NCI-H1694 (cell line): ENCODE results near the gene CST11.

Experiments
- DNase-seq: peaks from one replicate; lab custom pipeline; 2025; lab: John Stamatoyannopoulos, UW

CST11 gene

DNA sequence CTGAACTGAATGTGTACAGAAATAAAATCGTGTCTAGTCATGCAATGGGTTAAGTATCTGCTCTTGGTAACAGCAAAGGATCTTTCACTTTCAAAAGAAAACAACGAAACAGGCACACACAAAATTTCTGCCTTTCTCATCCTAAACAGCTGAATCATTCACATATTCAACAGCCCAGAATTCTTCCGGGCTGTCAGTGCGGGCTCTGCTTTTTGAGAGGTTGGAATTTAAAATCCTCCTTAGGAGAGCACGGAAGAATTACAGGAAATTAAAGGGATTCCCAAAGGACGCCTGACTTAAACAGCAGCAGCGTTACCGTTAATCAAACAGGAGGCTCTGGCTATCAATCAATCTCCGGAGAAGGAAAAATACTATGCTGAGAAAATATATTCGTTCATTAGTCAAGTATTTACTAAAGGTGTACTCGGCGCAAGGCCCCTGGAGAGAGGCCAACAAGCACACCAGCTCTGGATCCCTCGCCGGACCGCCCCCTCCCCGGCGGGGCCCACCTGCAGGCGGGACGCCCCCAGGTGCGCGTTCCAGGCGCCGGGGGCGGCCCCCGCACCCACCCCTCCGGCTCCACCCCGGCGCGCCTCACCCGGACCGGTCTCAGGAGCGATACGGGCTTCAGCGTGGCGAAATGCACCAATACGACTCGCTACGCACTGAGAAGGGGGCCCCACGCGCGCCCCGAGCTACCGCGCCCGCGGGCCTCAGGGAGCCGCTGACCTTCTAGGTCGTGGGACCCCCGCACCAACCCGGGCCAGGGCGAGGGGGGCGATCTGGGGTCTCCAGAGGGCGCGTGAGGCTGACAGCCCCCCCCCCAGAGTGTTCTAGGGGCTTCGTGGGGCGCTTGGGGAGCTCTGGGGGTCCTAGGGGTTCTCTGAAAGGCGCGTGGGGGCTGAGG is 32.4 kb downstream of the CST11 start:
- no peak for DNase-seq

DNA sequence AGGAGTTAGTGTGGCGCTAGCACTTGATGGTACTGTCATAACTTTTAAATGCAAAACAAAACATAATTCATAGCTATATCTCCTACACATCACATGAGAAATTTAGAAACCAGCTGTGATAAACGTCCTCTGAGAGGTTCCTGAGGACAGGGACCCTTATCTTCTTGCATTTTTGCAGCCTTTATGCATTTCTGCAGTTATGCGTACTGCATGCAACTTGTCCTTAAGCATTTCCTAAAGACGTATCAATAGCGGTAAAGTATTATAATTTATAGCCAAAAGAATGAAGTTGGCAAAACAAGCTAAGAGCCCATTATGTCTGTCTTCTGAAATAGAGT is 33.0 kb downstream of the CST11 start:
- no peak for DNase-seq

DNA sequence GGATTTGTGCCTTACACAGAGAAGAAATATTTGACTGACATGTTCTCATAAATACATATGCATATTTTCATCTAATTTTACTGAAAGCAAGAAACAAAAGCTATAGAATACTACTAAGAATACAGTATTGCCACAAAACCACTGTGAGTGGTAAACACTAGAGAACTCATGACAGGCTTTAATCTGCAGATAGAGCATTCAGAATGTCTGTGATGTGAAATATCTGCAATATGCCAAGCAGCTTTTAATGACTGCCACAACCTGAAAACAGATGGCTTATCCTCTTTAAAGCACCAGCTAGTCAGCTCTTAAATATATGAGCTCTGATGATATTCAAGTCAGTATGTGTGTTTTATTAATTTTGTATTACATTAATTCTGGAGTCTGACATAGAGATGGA is 34.8 kb downstream of the CST11 start:
- peak; percentile 32 for DNase-seq

DNA sequence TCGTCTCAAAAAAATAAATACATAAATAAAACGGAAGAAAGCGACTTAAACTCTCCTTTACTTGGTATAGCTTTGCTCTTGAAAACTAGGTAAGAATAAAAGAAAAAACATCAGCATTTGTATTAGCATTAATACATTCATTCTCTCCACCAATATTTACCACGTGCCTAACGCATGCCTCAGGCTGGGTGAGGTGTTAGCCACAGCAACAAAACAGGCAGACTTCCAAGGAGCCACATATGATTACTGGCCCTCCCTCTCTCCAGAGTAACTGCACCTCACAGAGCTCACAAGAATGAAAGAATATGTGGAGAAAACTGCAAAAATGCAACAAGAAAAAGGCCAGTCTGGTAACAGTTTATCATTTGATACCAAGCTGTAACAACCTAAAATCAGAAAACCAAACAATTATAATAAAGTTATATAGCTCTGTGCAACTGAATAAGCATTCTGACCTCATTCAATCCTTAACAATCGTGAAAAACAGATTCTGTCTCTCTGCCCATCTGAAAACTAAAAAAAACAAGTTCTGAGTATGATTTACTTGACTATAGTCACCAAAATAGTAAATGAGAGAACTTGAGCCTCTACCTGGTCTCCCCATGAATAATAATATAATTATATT is 36.6 kb downstream of the CST11 start:
- DNase-seq, result no peak

DNA sequence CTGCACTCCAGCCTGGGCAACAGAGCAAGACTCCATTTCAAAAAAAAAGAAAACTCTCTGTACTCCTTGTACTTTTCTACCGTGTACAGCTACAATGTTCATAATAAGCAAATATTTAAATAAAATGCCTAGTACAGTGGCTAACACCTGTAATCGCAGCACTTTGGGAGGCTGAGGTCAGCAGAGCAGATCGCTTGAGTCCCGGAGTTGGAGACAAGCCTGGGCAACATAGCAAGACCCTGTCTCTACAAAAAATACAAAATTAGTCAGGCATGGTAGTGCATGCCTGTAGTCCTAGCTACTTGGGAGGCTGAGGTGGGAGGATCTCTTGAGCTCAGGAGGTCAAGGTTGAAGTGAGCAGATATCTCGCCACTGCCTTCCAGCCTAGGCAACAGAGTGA is 37.1 kb downstream of the CST11 start:
- no peak for DNase-seq

DNA sequence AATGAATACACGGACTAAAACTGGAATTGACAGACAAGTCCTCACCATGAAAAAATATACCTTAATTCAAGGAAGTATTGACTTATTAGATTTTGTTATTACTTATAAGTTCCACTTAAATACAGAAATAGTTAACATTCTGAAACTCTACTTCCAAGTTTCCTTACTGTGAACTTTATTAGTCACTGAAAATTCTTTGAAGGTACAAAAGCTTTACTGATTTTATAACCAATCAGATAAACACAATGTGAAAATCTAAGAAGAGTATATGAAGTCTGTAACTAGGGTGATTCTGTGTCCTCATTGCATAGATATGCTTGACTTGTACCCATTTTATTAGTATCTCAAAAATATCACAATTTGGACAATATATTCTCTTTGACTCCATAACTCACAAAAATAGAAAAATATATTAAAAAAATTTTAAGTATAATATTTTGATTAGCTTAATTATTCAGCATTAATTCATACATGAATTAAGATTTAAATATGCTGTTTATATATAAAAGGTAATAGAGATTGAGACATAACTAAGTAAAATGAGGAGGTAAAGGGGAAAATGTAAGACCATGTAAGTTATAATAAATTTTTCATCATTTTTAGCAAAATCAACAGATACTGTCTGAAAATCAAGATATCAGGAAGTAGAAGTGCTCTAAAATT is 38.0 kb downstream of the CST11 start:
- DNase-seq, result no peak

DNA sequence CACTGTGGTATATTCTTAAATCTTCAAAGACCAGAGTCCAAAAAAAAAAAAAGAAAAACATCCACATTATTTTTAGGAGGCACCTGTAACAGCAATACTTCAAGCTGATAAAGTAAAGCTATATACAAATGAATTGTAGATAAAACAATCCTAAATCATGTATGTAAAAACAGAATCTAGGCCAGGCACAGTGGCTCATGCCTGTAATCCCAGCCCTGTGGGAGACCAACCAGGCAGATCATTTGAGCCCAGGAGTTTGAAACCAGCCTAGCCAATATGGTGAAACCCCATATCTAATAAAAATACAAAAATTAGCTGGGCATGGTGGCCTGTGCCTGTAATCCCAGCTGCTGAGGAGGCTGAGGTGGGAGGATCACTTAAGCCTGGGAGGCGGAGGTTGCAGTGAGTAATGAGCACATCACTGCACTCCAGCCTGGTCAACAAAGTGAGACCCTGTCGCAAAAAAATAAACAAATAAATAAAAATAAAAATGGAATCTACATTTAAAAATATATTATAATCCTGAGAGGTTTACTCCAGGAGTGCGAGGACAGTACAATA is 38.7 kb downstream of the CST11 start:
- DNase-seq, result no peak

DNA sequence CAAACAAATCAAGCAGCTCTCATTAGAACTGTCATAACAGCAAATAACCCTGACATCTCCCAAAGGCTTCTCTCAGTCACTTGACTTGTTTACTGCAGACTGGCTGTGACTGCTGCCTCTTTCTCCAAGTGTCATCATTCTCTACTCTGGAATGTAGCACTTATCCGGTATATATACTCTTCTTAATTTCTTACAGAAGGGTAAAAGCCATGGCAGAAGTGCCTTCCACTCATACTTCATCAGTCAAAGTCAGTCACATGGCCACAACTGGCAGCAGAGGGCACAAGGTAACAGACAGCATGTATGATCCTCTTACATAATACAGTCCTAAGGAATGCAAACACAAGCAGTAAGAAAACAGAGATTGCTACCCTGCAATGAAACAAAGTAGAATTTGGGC is 40.6 kb downstream of the CST11 start:
- no peak for DNase-seq

DNA sequence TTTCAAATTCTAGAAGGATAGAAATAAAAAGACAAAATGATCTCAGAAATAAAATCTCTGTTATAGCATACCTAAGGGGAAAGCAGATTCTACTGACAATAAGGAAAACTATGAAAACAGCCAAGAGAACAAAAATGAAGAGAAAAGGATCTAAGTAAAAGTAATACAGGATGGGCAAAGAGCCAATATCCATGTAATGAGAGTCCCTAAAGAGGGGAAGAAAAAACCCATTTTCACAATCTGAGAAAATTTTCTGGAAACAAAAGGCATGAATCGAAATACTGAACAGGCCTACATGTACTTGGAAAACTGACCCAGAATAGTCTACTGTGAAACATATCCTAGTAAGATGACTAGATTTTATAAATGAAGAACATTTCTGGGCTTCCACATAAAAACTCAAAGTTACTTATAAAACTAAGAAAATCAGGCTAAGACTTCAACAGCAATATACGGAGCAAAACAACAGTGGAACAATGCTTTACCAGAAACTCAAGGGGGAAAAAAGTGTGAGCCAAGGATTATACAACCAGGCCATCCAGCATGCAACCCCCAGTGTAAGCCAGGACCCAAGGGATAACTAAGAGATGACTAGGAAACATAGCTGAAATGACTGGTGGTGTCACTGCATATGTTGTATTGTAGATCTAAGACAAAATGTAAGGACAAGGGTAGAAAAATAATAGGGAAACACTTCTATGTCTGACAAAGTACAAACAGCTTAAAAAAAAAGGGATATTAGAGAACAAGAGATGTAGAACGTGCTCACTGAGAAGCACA is 41.6 kb downstream of the CST11 start:
- no peak for DNase-seq

DNA sequence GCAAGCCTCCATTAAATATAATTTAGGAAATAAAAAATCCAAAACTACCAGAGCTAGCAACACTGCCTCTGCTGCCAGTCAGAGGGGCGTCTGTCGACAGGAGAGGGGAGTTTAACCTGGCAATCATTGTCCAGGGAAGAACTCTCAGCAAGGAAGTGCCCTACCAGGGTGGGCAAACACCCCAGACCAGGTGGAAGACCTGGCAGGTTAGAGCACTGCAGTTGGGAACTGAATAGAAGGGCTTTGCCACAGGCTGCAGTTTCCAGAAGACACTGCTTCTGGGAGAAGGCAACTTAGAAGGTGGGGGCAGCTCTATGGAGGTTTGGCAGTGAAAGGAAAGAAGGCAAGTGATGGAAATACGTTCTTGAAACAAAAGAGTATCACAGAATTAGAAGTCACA is 42.9 kb downstream of the CST11 start:
- DNase-seq, result no peak

DNA sequence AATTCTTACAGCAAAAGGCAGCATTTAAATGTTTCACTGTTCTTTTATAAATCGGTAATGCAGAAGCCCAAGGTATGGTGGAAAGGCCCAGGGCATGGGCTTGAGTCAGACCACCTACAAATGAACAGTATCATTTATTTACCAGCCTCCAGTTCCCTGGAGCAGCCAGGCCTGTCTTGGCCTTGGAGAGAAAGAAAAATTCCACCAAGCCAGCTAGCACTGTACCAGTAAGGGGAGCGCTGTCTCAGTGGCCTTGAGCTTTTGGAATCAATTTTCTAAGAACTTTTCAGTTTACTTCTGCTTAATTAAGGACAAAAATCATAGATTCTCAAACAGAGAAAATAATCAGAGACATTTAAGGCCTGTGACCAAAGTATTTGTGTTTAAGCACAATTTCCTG is 43.7 kb downstream of the CST11 start:
- DNase-seq, result no peak

DNA sequence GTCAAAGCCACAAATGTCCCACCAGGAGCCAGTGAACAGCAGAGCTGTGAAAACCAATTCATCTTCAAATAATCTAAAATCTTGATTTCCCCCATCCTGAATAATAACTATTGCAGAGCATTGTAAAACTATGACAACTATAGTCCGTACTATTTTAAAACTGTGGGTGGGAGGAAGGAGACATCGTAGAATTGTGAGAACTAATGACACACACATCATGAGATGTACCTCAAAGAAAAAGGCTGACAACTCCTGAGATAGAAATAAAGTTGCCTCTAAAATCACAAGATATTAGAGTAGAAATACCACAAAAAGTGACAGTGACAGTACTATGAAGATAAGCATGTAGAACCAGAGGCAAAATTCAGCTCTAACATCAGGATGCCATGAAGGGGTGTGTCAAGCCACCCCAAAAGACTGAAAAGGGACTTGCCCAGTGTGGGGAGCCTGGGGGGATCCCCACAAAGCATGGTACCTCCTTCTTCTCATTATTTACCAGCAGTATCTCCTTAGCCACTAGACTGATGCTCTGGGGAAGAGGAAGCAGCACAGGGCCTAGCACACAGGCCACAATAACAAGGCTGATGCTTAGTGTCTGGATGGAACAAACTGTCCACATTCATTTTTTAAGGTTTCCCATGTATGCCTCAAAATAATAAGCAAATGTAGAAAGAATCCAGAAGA is 44.8 kb downstream of the CST11 start:
- DNase-seq, result no peak

DNA sequence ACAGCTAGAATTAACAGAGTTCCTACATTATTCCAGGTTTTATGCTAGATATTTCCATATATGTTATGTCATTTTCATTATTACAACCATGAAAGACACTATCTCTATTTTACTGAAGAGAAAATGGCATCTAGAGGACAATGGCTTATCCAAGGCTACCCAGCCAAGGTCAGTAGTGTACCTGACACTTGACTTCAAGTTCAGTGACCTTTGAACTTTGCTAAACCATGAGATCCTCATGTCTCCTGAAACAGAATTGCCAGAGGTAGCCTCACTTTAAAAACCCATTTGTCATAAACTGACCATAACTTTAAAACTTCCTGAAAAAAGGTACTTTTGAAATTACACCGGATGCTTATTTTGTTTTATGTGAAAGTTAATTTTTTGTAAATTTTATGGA is 45.8 kb downstream of the CST11 start:
- no peak for DNase-seq

DNA sequence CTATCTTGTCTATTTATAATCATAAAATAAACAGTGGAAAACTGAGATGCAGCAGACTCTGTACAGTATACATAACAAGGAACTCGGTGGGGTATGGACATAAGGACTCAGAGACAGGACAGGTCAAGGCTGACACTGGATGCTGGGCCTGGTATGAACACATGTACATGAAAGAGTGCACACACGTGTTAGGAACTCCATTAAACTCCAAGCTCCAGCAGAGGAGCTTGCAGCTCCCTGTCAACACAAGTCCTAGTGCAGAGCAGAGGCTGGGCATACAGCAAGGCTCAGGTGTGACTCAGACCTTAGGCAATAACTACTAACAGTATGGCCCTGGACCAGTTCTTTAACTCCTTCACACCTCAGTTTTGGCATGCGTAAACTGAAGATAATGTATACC is 48.5 kb downstream of the CST11 start:
- no peak for DNase-seq

DNA sequence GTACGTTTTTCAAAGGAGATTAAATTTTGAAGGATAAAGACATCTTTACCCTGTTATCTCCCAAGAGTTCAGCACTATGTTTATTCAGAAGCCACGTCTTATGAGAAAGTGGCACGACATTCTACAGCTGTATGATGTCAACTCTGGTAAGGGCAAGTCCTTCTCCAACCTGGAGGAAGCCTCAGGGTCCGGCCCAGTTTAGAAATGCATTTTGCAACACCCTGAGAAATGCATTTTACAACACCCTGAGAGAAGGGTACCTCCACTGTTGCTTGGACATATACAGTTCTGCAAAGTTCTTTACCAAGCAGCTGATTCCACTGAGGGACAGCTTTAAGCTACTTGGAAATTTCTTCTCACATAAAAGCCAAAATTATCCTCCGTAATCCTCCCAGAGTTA is 48.9 kb downstream of the CST11 start:
- DNase-seq, result no peak

DNA sequence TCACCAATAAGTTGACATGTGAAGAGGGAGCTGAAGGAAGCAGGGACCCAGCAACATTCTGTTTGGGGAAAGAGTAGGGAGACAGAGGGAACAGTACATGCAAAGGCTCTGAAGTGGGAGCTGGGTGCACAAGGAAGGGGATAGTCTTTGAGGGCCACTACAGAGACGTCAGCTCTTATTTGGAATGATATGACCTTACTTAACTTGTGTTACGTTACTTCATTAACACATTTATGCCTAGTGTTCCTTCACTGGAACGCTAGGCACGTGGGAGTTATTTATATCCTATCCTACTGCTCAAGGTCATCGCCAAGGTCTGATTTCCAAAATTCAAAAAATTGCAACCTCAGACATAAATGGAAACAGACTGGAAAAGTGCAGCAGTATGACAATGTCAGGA is 51.6 kb downstream of the CST11 start:
- DNase-seq, result no peak
